ENCODE results near the gene COL13A1. TPM values are rescaled to one million over a fixed set of nuclear protein-coding genes. Genes with fewer than 3 reads are reported as not detected.
A peak's percentile ranks its signal among the peaks of the same experiment; 100 is the strongest.

The COL13A1 gene
- total RNA-seq, 1 donor from 2014 or later: 0.89 TPM

- ATAC-seq (ENCODE audit: poor library complexity) (no peak), DNase-seq (no peak)
- intact Hi-C loops (cut with DNase I): no loop called here
Observed at GRCh38 chr10:69856601-69857166, 55.0 kb downstream of the COL13A1 start.

- intact Hi-C loops (cut with DNase I): no loop called here
Observed at GRCh38 chr10:69858201-69858600, 56.5 kb downstream of the COL13A1 start.

DNA sequence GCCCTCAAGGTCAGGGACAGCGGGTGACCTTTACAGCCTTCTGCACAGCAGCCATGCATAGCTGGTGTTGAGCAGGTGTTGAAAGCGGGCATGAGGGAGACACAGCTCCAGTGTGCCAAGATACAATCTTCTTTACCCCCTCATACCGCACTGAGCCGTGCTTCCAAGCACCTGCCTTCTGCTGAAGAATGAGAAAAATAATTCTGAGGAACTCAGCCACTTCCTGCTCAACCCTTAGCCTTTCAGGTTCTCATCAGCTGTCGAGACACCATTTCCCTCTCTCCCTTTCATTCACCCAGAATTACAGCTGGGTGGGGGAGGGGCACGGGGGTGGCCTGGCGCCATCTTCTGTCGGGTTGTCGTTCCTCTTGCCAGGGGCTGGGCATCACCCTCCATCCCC, 58.6 kb downstream of the COL13A1 start:
- no peak for ATAC-seq (ENCODE audit: poor library complexity)
- DNase-seq: no peak
- intact Hi-C loops (cut with DNase I): no loop called here

More at GRCh38 chr10:69858201-69858600, 56.5 kb downstream of the COL13A1 start:
- DNase-seq (no peak), ATAC-seq (ENCODE audit: poor library complexity) (no peak)

DNA sequence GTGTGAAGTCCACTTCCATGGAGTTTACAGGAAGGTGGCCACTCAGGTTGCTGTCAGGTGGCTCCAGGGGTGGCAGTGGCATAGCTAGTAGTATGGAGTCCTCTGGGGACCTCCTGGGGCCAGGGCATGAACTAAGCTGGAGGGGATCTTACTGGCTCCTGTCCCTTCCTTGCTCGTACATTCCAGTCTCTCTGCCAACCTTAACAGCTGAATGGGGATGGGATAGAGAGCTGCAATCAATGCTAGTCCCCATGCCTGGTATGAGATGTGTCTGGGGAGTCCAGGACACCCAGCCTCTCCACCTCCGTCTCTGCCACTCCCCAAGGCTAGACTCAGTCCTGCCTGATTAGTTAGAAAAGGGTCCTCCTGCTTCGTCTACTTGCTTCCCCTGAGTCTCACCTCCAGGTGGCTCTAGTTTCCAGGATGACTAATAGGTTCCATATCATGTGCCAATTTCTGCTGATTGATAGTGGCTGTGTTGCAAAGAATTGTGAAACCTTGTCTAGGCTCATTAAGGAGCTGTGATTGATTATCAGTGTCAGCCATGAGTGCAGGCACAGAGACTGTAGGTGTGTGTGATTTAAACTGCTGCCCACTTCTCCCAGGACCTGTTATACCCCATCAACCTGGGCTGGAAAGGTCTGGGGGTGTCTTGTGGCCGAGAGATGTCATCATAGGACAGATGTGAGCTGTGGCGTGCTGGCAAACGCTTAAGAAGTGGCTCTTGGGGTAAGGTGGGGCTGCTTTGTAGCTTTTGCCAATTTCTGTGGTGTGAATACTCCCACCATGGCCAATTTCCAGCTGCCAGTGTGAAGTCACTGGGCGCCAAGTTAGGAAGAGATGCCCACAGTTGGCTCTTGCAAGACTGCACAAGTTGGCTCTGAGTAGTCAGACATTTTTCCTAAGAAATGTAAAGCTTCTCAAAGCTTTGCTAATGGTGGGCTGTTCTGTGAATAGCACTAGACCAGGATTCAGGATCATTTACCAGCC, 59.8 kb downstream of the COL13A1 start:
- DNase-seq (no peak), ATAC-seq (ENCODE audit: poor library complexity) (peak; percentile 39)
- intact Hi-C loops (cut with DNase I): no loop called here

GRCh38 chr10:69862882-69863530, 61.3 kb downstream of the COL13A1 start:
- intact Hi-C loops (cut with DNase I): no loop called here
- DNase-seq (no peak), ATAC-seq (ENCODE audit: poor library complexity) (no peak)

DNA sequence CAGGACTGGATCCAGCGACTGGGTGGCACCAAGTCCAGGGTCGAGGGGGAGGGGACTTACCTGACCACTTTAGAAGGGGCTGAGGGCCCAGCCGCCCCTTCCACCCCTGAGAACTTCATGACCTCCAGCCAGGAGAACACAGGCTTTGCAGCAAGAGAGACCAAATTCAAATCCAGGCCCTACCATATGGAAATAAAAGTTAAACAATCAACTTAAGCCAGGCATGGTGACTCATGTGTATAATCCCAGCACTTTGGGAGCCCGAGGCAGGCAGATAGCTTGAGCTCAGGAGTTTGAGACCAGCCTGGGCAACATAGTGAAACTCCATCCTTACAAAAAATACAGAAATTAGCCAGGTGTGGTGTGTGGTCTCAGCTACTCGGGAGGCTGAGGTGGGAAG, 61.9 kb downstream of the COL13A1 start:
- ATAC-seq (ENCODE audit: poor library complexity): no peak
- no peak for DNase-seq
- intact Hi-C loops (cut with DNase I): no loop called here

GRCh38 chr10:69864321-69864720, 62.6 kb downstream of the COL13A1 start:
- DNase-seq (no peak), ATAC-seq (ENCODE audit: poor library complexity) (no peak)
- intact Hi-C loops (cut with DNase I): no loop called here

DNA sequence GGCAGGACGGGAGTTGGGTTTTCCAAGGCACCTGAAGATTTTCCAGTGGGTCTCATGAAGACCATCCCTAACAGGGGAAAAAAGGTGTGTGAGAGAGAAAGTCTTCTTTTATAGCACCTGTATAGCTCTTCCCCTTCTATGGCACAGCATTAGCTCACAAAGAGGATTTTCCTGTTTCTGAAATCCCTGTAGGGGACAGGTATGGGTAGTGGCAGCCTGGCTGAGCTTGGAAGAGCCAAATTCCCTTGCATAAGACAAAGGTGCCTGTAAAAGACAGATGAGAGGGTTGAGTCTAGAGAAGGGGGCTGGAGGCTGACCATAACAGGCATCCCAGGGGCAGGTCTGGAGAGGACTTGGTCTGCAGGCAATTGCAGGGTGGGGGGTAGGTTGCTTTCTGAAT, 63.7 kb downstream of the COL13A1 start:
- intact Hi-C loops (cut with DNase I): no loop called here
- ATAC-seq (ENCODE audit: poor library complexity) (no peak), DNase-seq (no peak)

- ATAC-seq (ENCODE audit: poor library complexity) (no peak), DNase-seq (no peak)
- intact Hi-C loops (cut with DNase I): no loop called here
Observed at GRCh38 chr10:69866246-69866687, 64.6 kb downstream of the COL13A1 start.

DNA sequence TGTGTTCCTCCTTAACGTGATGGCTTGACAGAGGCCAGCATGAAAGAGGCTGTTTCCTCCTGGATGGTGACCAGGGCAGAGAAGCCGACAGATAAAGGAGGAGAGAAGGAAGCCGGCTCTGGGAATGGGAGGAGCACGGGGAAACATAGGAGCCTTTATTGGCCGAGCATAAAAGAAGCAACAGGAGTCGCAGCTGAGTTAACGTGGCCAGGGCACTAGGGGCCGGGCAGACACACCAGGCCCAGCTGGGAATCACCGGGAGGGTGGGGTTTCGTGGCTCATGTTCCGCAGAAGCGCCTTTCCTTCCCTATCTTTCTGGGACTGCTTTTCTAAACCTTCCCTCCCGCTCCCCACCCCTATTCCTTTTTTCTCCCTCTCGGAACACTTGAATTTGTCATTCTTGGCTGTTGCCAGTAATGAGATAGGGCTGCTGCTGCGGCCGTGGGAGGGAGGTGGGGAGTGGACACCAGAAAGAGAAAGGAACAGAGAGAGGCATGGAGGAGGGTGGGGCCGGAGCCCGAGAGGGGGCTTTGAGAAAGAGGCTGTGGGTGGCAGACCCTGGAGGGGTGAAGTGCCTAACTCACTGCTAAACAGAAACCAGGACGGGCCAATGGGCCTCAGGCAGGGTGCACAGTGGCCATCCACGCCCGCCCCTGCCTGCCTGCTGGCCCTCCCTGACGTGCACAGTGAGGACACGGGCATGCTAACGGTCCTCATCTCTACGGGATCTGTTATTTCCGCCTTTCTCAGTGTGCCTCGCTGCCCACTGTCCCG, 65.2 kb downstream of the COL13A1 start:
- intact Hi-C loops (cut with DNase I): no loop called here
- DNase-seq (peak; percentile 51), ATAC-seq (ENCODE audit: poor library complexity) (peak; percentile 91)

DNA sequence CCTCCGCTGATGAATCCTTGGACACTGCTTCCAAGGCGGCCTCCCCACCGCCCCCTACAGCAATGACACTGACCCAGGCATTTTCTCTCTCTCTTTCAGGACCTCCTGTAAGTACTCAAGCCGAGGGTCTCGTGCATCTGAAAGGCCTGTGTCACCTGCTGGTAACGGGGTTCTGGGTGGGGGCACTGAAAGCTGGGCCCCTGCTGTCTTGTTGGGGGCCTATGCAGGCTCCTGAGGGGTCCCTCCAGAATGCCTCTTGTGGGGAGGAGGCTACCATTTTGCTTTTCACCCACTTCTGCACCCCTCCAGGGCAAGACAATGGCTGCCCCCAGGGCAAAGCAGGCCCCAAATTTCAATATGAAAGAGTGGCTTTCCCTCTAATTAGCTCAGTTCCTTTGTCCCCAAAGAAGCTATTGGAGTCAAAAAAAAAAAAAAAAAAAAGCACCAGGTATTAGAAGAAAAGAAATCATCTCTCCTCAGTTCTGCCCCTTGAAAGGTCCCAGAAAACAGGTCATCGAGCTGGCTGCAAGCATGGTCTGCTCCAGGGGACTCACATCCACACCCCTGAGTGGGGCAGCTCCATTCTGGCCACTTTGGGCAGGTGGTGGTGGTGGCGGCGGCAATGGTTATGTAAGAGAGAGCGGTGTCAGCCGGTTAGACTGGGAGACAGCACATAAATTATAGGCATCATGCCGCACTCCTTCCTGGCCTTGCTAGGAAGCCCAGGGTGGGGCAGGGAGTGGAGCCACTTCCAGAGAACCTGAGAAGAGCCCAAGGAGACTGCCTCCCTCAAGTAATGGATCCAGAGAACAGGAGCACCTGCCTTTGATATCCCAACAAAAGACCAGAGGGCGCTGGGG, 66.2 kb downstream of the COL13A1 start:
- ATAC-seq (ENCODE audit: poor library complexity) (no peak), DNase-seq (no peak)
- intact Hi-C loops (cut with DNase I): no loop called here

DNA sequence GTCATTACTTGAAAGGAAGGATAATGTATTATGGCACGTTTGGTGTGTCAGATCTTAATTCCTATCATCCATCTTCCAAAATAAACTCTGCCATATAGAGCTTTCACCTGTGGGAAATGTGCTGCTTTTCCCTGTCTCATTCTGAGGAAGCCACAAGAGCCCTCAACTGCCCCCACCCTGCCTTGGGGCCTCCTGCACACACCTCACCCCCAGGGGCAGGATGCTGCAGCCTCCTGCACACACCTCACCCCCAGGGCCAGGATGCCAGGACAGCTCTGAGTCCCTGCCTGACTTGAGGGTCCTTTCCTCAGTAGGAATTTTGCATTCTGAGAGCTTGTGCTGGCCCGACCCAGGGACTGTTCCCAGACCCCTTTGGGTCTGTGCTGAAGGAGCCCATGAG, 67.1 kb downstream of the COL13A1 start:
- ATAC-seq (ENCODE audit: poor library complexity) (no peak), DNase-seq (no peak)
- intact Hi-C loops (cut with DNase I): no loop called here

GRCh38 chr10:69869291-69869961, 67.7 kb downstream of the COL13A1 start:
- no peak for DNase-seq
- no peak for ATAC-seq (ENCODE audit: poor library complexity)
- intact Hi-C loops (cut with DNase I): no loop called here

- intact Hi-C loops (cut with DNase I): no loop called here
- no peak for ATAC-seq (ENCODE audit: poor library complexity)
- DNase-seq: no peak
Observed at GRCh38 chr10:69870591-69870990, 68.9 kb downstream of the COL13A1 start.

- no peak for DNase-seq
Observed at GRCh38 chr10:69871074-69871473, 69.4 kb downstream of the COL13A1 start.

DNA sequence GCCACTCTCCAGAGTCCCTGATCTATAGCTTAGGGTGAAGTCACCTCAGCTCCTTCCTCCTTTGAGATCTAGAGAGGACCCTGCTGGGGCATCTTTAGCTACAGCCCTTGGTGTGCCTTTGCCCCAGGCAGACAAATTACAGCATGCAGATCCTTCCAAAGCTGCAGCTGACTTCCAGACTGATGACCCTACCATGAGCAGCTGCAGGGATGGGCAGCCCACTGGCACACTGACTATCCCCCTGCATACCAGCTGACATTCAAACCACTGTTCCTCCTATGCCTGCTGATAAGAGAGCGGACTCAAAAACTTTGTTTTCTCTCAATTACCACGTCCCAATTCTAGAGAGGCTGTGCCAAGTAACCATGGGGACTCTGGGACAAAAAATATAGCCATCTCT, 70.6 kb downstream of the COL13A1 start:
- intact Hi-C loops (cut with DNase I): no loop called here
- ATAC-seq (ENCODE audit: poor library complexity) (no peak), DNase-seq (no peak)

More at GRCh38 chr10:69871074-69871473, 69.4 kb downstream of the COL13A1 start:
- ATAC-seq (ENCODE audit: poor library complexity): no peak
- intact Hi-C loops (cut with DNase I): no loop called here

- ATAC-seq (ENCODE audit: poor library complexity): no peak
- intact Hi-C loops (cut with DNase I): no loop called here
Observed at GRCh38 chr10:69873135-69873639, 71.5 kb downstream of the COL13A1 start.

More at GRCh38 chr10:69873135-69873639, 71.5 kb downstream of the COL13A1 start:
- no peak for DNase-seq
